ENCODE measurements around the gene HDAC10.
A peak's percentile ranks its signal among the peaks of the same experiment; 100 is the strongest.

The HDAC10 gene

DNA sequence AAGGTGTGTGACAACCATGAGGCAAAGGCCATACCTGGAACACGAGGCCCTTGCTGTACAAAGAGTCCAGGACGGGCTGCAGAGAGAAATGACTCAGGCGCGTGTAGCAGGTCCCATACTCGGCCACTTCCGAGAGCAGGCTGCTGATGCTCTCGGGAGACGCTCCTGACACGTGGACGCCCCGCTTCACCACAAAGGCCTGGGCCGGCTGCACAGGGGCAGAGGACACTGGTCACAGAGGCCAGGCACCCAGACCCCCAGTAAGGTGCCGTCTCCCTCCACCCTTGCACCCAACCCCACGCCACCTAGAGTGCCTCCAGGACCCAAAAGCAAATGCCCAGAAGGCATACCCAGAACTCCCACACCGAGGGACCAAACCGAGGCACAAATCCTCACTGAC, 21.7 kb downstream of the HDAC10 start:
- DNase-seq: no peak

- no peak for DNase-seq
These were observed 22.7 kb downstream of the HDAC10 start for GRCh38 chr22:50228366-50228765.

DNA sequence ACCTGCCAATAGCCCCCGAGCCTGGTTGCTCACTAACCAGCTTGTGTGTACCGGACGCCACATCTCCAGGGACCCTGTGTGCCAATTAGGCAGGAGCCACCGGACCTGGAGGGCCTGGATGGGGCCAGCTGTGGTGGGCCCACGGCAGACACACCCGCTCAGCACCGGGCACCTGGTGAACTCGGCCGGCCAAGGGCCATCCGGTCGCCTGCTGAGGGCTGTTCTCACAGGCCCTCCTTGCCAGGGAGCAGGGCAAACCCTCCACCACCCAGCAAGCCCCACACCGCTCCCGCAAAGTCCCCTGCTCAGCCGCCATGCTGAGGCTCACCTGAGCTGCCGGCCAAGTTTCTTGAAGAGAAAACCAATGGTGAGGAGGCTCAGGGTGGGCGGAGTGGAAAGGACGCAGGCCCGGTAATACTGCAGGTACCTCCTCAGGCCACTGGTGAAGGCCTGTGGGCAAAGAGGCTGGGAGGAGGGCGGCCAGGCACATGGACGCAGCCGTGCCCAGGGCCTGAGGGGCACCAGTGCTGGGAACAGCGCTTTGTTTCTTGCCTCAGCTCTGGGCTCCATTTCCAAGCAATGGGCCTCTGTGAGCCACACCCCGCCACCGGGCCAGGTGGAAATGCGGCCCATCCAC, 23.4 kb downstream of the HDAC10 start:
- no peak for DNase-seq

DNA sequence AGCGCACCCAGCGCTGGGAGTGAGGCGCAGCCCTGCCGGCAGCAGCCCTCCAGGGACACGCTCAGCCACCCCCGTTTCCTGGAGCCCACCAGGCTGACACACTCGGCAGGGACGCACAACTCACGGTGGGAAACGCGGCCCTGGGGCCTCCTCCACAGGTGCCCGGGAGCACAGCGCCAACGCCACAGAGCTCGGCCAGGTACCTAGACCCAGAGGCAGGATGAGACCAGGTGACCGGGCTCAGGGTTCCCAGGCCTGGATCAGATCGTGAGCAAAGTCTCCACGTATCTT, 24.2 kb downstream of the HDAC10 start:
- DNase-seq: no peak

GRCh38 chr22:50226063-50226874, 24.8 kb downstream of the HDAC10 start:
- no peak for DNase-seq

GRCh38 chr22:50225200-50225969, 25.7 kb downstream of the HDAC10 start:
- no peak for DNase-seq

- DNase-seq: no peak
These were observed 27.0 kb downstream of the HDAC10 start for GRCh38 chr22:50224071-50224470.

- DNase-seq: no peak
These were observed 28.6 kb downstream of the HDAC10 start for GRCh38 chr22:50222508-50222907.

- no peak for DNase-seq
These were observed 29.4 kb downstream of the HDAC10 start for GRCh38 chr22:50221410-50222300.

- DNase-seq: no peak
These were observed 30.3 kb downstream of the HDAC10 start for GRCh38 chr22:50220603-50221409.

DNA sequence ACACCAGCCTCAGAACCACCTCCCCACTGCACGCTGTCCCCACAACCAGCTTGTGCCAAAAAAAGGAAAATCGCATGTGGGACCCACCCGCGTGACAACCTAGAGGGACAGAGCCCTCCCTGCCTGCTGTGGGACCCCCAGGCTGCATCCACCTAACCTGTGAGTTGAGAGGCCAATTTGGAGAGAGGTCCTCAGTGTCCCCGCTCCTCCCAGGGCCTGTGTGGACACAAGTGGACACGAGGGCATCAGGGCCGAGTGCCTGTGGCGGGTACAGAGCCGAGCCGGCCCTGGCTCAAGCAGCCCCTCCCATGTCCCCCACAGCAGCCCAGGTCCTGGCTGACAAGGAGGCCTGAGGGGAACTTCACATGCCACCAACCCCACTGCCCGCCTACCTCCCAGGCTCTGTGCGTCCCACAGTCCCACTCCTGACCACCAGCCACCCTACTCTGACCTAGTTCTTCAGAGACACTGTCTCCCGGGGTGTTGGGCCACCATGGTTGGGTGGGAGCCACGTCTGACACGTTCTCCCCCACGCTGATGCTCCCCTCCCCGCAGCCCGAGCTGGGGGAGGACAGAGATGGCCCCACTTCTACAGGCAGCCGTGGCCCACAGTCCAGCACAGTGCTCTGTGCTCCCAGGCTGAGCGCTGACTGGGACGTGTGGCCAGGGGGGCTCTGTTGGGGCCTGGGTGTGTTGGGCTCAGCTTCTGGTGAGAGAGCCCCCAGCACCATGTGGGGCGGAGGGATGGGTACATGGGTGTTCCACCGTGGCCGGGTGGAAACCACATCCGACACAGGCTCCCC, 31.1 kb downstream of the HDAC10 start:
- DNase-seq: no peak

GRCh38 chr22:50218996-50219727, 31.9 kb downstream of the HDAC10 start:
- DNase-seq: peak; percentile 77

- no peak for DNase-seq
These were observed 32.7 kb downstream of the HDAC10 start for GRCh38 chr22:50218153-50218995.

- DNase-seq: no peak
These were observed 33.4 kb downstream of the HDAC10 start for GRCh38 chr22:50217543-50218152.

DNA sequence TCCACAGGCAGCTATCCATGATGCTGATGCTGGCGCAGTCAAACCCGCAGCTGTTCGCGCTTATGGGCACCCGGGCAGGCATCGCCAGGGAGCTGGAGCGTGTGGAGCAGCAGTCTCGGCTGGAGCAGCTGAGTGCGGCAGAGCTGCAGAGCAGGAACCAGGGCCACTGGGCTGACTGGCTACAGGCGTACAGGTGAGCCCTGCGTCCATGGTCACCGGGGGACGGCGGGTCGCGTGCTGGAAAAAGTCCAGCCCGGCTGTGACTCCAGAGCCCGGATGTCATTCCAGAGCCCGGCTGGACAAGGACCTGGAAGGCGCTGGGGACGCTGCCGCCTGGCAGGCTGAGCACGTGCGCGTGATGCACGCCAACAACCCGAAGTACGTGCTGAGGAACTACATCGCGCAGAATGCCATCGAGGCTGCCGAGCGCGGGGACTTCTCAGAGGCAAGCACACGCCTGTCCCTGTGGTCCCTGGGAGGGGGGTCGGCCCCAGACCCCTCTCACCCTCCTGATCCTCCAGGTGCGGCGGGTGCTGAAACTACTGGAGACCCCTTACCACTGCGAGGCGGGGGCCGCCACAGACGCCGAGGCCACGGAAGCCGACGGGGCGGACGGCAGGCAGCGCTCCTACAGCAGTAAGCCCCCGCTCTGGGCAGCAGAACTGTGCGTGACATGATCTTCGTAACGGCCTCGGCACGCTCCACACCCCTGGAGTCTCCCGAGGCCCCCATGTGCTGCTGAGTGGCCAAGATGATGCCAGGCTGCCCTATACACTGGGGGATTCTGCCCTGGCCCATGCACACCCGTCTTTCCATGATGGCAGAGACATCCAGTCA, 34.2 kb downstream of the HDAC10 start:
- no peak for DNase-seq

DNA sequence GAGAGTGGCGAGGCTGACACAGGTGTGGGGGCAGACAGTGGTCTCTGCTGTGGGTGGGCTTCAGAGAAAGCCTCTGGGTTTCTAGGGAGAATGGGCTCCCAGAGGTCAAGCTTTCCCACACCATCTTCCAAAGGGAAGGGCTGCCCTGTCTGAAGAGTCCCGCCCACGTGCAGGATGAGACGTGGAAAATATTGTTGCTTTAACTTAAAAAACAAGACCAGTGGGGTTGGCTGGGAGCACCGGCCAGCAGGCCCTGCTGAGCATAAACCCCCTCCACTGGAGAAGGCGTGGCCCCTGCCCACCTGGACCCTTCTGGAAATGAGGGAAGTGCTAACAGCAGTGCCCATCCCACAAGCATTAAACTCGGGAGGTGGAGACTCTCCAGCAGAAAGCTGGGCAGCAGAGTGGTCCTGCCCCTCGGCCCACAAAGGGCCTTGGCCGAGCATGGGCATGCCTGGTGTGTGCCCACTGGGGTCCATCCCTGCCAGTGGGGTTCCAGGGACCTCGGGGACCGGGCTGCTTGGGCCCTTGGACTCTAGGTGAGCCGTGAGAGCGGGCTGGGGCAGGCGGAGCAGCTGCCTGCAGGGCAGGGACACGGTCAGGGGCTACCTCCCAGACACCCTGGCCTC, 34.9 kb downstream of the HDAC10 start:
- DNase-seq: no peak

DNA sequence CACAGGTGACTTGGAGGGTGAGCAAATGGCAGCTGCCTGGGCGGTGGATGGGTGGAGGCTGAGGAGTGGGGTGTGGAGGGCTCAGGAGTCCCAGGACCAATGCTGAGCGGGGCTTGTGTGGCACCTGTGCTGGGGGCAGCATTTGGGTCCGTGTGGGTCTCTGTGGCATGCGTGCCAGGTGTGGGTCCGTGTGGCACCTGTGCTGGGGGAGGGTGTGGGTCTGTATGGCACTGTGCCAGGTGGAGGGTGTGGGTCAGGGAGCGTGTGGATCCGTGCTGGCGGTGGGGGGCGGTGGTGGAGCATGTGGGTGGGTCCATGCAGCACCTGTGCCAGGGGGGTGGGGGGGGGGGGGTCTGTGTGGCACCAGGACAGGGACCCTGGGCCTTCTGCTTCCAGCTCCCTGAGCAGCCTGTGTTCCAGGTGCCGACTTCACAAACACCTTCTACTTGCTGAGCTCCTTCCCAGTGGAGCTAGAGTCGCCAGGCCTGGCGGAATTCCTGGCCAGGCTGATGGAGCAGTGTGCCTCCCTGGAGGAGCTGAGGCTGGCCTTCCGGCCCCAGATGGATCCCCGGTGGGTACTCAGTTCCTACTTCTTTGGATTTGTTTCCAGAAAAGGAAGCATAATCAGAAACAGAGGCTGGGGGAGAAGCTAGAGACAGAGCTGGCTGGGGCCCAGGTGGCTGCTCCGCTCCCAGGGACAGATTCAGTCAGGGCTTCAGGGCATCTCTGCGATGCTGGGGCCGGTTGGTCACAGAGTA, 35.6 kb downstream of the HDAC10 start:
- no peak for DNase-seq
